Mesenchymal stem cell (in vitro differentiated cells and primary cell): Measurements from ENCODE around the gene FAM184A.
A peak's percentile ranks its signal among the peaks of the same experiment; 100 is the strongest.

Experiments
- DNase-seq: peaks from one replicate; pipeline ENCODE4 v3.0.0-alpha.2; 2013
- H2AFZ ChIP-seq: one replicate; pipeline ENCODE4 v1.6.1; 2013; ENCODE audit warnings: low read depth, mild to moderate bottlenecking, control low read depth, inconsistent platforms, low read length, moderate library complexity
- H2AK5ac ChIP-seq: 2 replicates; pipeline ENCODE4 v1.6.1; 2013; ENCODE audit warnings: low read length, moderate library complexity, mild to moderate bottlenecking, inconsistent platforms; ENCODE audit not compliant: severe bottlenecking
- H2BK120ac ChIP-seq: one replicate; pipeline ENCODE4 v1.6.1; 2013; ENCODE audit warnings: low read depth, mild to moderate bottlenecking, inconsistent platforms, low read length, moderate library complexity
- H2BK12ac ChIP-seq, 2 experiments: one replicate each; pipeline ENCODE4 v1.6.1; 2013; ENCODE audit warnings: inconsistent platforms in 2 of 2, low read length in 2 of 2, mild to moderate bottlenecking in 2 of 2, moderate library complexity in 2 of 2, control low read depth in 1 of 2
- H2BK15ac ChIP-seq: one replicate; pipeline ENCODE4 v1.6.1; 2013; ENCODE audit warnings: mild to moderate bottlenecking, low read depth, inconsistent platforms; ENCODE audit not compliant: poor library complexity, severe bottlenecking
- H2BK5ac ChIP-seq: 2 replicates; pipeline ENCODE4 v1.6.1; 2013; ENCODE audit warnings: low read depth, mild to moderate bottlenecking, low read length, control low read depth, inconsistent platforms; ENCODE audit not compliant: poor library complexity, severe bottlenecking
- H3K14ac ChIP-seq, 2 experiments: one replicate each; pipeline ENCODE4 v1.6.1; 2013; ENCODE audit warnings: inconsistent platforms in 2 of 2, low read length in 2 of 2, control low read depth in 1 of 2, mild to moderate bottlenecking in 1 of 2, moderate library complexity in 1 of 2
- H3K18ac ChIP-seq, 2 experiments: one replicate each; pipeline ENCODE4 v1.6.1; 2013; ENCODE audit warnings: inconsistent platforms in 2 of 2, low read length in 2 of 2, control low read depth in 1 of 2, low read depth in 1 of 2, mild to moderate bottlenecking in 1 of 2
- H3K23ac ChIP-seq, 2 experiments: one replicate each; pipeline ENCODE4 v1.6.1; 2013; ENCODE audit warnings: inconsistent platforms in 2 of 2, low read length in 2 of 2, mild to moderate bottlenecking in 2 of 2, moderate library complexity in 2 of 2, control low read depth in 1 of 2
- H3K27ac ChIP-seq: 2 replicates; pipeline ENCODE4 v1.5.1; 2013; ENCODE audit warnings: mild to moderate bottlenecking, moderate library complexity, low read length, control low read depth, inconsistent platforms; ENCODE audit not compliant: poor library complexity, severe bottlenecking
- H3K27me3 ChIP-seq, 2 experiments: 2 replicates each; pipeline versions ENCODE4 v1.6.1 to v1.7.0; 2013; ENCODE audit warnings: low read length in 2 of 2, mild to moderate bottlenecking in 2 of 2, moderate library complexity in 2 of 2, control low read depth in 1 of 2, inconsistent platforms in 1 of 2; ENCODE audit not compliant: control insufficient read depth in 1 of 2, insufficient read depth in 1 of 2
- H3K36me3 ChIP-seq, 2 experiments: 2 replicates each; pipeline versions ENCODE4 v1.6.1 to v1.7.0; 2013; ENCODE audit warnings: low read length in 2 of 2, control low read depth in 1 of 2, inconsistent platforms in 1 of 2, low read depth in 1 of 2, mild to moderate bottlenecking in 1 of 2; ENCODE audit not compliant: insufficient read depth in 2 of 2, control insufficient read depth in 1 of 2
- H3K4ac ChIP-seq, 2 experiments: one replicate each; pipeline ENCODE4 v1.6.1; 2013; ENCODE audit warnings: inconsistent platforms in 2 of 2, low read length in 2 of 2, mild to moderate bottlenecking in 2 of 2, moderate library complexity in 2 of 2, control low read depth in 1 of 2, low read depth in 1 of 2
- H3K4me1 ChIP-seq: 2 replicates; pipeline ENCODE4 v1.6.1; 2013; ENCODE audit warnings: low read depth, low read length, control low read depth; ENCODE audit not compliant: control insufficient read depth, insufficient read depth
- H3K4me2 ChIP-seq: 2 replicates; pipeline ENCODE4 v1.6.1; 2013; ENCODE audit warnings: low read length, mild to moderate bottlenecking, inconsistent platforms; ENCODE audit not compliant: poor library complexity, severe bottlenecking
- H3K4me3 ChIP-seq, 2 experiments: 2 replicates each; pipeline versions ENCODE4 v1.5.1 to v1.7.0; 2013; ENCODE audit warnings: low read length in 2 of 2, mild to moderate bottlenecking in 2 of 2, control low read depth in 1 of 2, low read depth in 1 of 2; ENCODE audit not compliant: insufficient read depth in 1 of 2
- H3K79me1 ChIP-seq: replicated peaks from 2 replicates; pipeline ENCODE4 v1.6.1; 2013; ENCODE audit warnings: mild to moderate bottlenecking, control low read depth, low read length, inconsistent platforms; ENCODE audit not compliant: poor library complexity, severe bottlenecking
- H3K9ac ChIP-seq: 2 replicates; pipeline ENCODE4 v1.7.0; 2013; ENCODE audit warnings: mild to moderate bottlenecking, low read length, moderate library complexity
- H3K9me3 ChIP-seq: 2 replicates; pipeline ENCODE4 v1.7.0; 2013; ENCODE audit warnings: mild to moderate bottlenecking, low read length; ENCODE audit not compliant: control insufficient read depth
- H4K8ac ChIP-seq: one replicate; pipeline ENCODE4 v1.6.1; 2013; ENCODE audit warnings: inconsistent platforms, mild to moderate bottlenecking, low read length, moderate library complexity
- H4K91ac ChIP-seq: one replicate; pipeline ENCODE4 v1.6.1; 2013; ENCODE audit warnings: mild to moderate bottlenecking, low read length, inconsistent platforms
- WGBS: methylation state at CpG from one replicate; pipeline ENCODE4 v1.1.7; 2013; ENCODE audit warnings: mixed read lengths; 5-methylcytosine and 5-hydroxymethylcytosine counted together

FAM184A gene

DNA sequence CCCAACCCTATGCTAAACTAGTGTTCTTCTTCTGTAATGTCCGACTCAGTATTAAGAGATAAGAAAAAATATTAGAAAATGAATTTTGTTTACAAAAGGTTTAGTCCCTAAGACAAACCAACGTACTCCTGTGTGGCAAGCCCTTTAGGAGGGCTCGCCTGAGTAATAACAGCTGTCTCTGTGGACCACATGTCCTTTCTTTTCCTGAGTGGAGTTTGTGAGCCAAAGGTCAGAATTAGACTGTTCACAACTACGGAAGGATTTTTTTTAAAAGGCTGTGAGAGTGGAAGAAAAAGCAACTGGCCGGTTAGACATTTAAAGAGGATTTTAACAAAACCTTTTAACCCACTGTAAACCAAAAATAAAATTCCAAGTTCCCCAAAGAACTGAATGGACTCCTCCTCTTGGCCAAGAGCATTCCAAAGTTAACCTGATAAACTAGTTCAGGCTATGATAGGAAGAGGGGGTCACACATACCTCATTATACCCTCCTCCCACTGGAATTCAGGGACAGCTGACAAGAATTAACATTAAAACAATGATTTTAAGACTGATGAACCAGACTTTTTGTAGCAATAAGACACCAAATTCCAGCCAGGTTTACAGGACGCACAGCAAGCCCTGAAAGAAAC lies 43.5 kb downstream of the FAM184A start:
- no peaks in the 10 kb centered on the region for H3K4me1 ChIP-seq
- no peak overlapping the region for H2BK12ac ChIP-seq
- no peaks in the 10 kb centered on the region for H3K9me3 ChIP-seq
- H3K27me3 ChIP-seq: no peaks in the 10 kb centered on the region
- H3K4ac ChIP-seq: no peak overlapping the region
- H2AK5ac ChIP-seq: no peak overlapping the region
- no peak overlapping the region for H3K14ac ChIP-seq
- H2BK15ac ChIP-seq: no peak overlapping the region
- no peak overlapping the region for H3K9ac ChIP-seq
- H2BK5ac ChIP-seq: no peak overlapping the region
- no peak overlapping the region for H3K4me2 ChIP-seq
- no peak overlapping the region for H3K23ac ChIP-seq
- H3K27ac ChIP-seq: no peak overlapping the region
- H3K36me3 ChIP-seq: no peaks in the 10 kb centered on the region
- 22% methylated on average over 2 of the region's 6 CpGs for WGBS
- H2AFZ ChIP-seq: no peak overlapping the region
- no peak overlapping the region for H3K18ac ChIP-seq
- no peak overlapping the region for H3K4me3 ChIP-seq
- H4K91ac ChIP-seq: no peak overlapping the region
- no peaks in the 10 kb centered on the region for H3K79me1 ChIP-seq
- peak; percentile 26 for DNase-seq
- no peak overlapping the region for H4K8ac ChIP-seq
- no peak overlapping the region for H2BK120ac ChIP-seq

- H3K27ac ChIP-seq: no peak overlapping the region
- H2BK15ac ChIP-seq: no peak overlapping the region
- H3K9ac ChIP-seq: no peak overlapping the region
- no CpG with 5 or more reads among the region's 1 CpG for WGBS
- H3K14ac ChIP-seq: no peak overlapping the region
- no peak overlapping the region for H3K4me2 ChIP-seq
- no peaks in the 10 kb centered on the region for H3K4me1 ChIP-seq
- H3K79me1 ChIP-seq: no peaks in the 10 kb centered on the region
- no peak overlapping the region for H4K8ac ChIP-seq
- no peaks in the 10 kb centered on the region for H3K36me3 ChIP-seq
- no peak overlapping the region for H3K4ac ChIP-seq
- no peak overlapping the region for H3K23ac ChIP-seq
- no peak overlapping the region for H2BK5ac ChIP-seq
- no peak overlapping the region for H3K4me3 ChIP-seq
- no peak overlapping the region for H2BK120ac ChIP-seq
- no peak overlapping the region for H4K91ac ChIP-seq
- DNase-seq: no peak
- H2AK5ac ChIP-seq: no peak overlapping the region
- H2AFZ ChIP-seq: no peak overlapping the region
- H3K18ac ChIP-seq: no peak overlapping the region
- no peak overlapping the region for H2BK12ac ChIP-seq
- H3K27me3 ChIP-seq: no peaks in the 10 kb centered on the region
- no peaks in the 10 kb centered on the region for H3K9me3 ChIP-seq
Observed at GRCh38 chr6:119032428-119032827, 46.0 kb downstream of the FAM184A start.

DNA sequence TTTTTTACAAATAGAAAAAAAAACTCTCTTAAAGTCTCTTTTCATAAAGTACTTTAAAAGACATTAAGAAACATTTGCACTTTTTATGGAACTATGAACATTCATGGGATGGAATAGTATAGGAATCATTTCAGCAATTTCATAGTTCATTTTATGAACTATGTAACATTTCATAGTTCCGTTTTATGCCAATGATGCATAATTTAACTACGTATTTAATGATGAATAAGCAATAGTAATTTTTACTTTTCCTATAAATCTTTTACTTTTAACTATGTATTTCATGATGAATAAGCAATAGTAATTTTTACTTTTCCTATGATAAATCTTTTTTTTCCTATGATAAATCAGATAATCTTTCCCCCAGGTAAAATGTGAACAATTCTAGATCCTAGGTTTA lies 47.7 kb downstream of the FAM184A start:
- Histone ChIP-seq H2AFZ (no peak overlapping the region), H3K9me3 (no peaks in the 10 kb centered on the region), H3K4me3 (no peak overlapping the region), H2BK12ac (no peak overlapping the region), H3K36me3 (no peaks in the 10 kb centered on the region), H2BK120ac (no peak overlapping the region), H3K23ac (no peak overlapping the region), H4K91ac (no peak overlapping the region), H3K27me3 (no peaks in the 10 kb centered on the region), H4K8ac (no peak overlapping the region), H3K18ac (no peak overlapping the region), H2BK5ac (no peak overlapping the region), H3K4ac (no peak overlapping the region), H3K79me1 (no peaks in the 10 kb centered on the region), H3K9ac (no peak overlapping the region), H3K4me1 (no peaks in the 10 kb centered on the region), H2AK5ac (no peak overlapping the region), H3K14ac (no peak overlapping the region), H2BK15ac (no peak overlapping the region), H3K27ac (no peak overlapping the region), H3K4me2 (no peak overlapping the region)
- DNase-seq: no peak
- no CpG with 5 or more reads among the region's 2 CpGs for WGBS

- H3K4me3 ChIP-seq: no peak overlapping the region
- H2BK5ac ChIP-seq: no peak overlapping the region
- no peak overlapping the region for H3K4me2 ChIP-seq
- WGBS: 83% methylated on average over 2 of the region's 2 CpGs
- H3K27me3 ChIP-seq: no peaks in the 10 kb centered on the region
- H2AFZ ChIP-seq: no peak overlapping the region
- H2BK120ac ChIP-seq: no peak overlapping the region
- no peaks in the 10 kb centered on the region for H3K4me1 ChIP-seq
- no peak overlapping the region for H4K91ac ChIP-seq
- H2BK12ac ChIP-seq: no peak overlapping the region
- DNase-seq: no peak
- H4K8ac ChIP-seq: no peak overlapping the region
- no peak overlapping the region for H3K14ac ChIP-seq
- H3K4ac ChIP-seq: no peak overlapping the region
- no peak overlapping the region for H3K9ac ChIP-seq
- H3K23ac ChIP-seq: peak overlapping the region in 1 of 2 experiments; percentile 79
- no peak overlapping the region for H2AK5ac ChIP-seq
- H3K79me1 ChIP-seq: no peaks in the 10 kb centered on the region
- no peak overlapping the region for H2BK15ac ChIP-seq
- H3K18ac ChIP-seq: no peak overlapping the region
- no peak overlapping the region for H3K27ac ChIP-seq
- H3K36me3 ChIP-seq: no peaks in the 10 kb centered on the region
- no peaks in the 10 kb centered on the region for H3K9me3 ChIP-seq
Observed at GRCh38 chr6:119028091-119028490, 50.4 kb downstream of the FAM184A start.
